Activated gamma-delta T cell treated with anti-CD3 and anti-CD28 coated beads, Interleukin-2, amount 50 U/mL, for 16 hours (primary cell): ENCODE data around the gene MEIKIN.

Experiments used
- DNase-seq: peaks from one replicate; pipeline ENCODE4 v3.0.0-alpha.2; 2020; ENCODE audit warnings: low read depth

The MEIKIN gene

GRCh38 chr5:131769336-131769735, 176.1 kb downstream of the MEIKIN start:
- no peak for DNase-seq

GRCh38 chr5:131767891-131768290, 177.6 kb downstream of the MEIKIN start:
- no peak for DNase-seq

- DNase-seq, result no peak
Observed at GRCh38 chr5:131766689-131767088, 178.8 kb downstream of the MEIKIN start.

GRCh38 chr5:131765261-131765660, 180.2 kb downstream of the MEIKIN start:
- DNase-seq, result no peak

- no peak for DNase-seq
Observed at GRCh38 chr5:131763968-131764367, 181.5 kb downstream of the MEIKIN start.

GRCh38 chr5:131760793-131761192, 184.7 kb downstream of the MEIKIN start:
- no peak for DNase-seq

GRCh38 chr5:131759704-131760103, 185.8 kb downstream of the MEIKIN start:
- no peak for DNase-seq

GRCh38 chr5:131758520-131758900, 187.0 kb downstream of the MEIKIN start:
- no peak for DNase-seq

GRCh38 chr5:131757830-131758519, 187.5 kb downstream of the MEIKIN start:
- DNase-seq, result no peak
